Caco-2 (cell line): ENCODE results near the gene IRS1. TPM values are rescaled to one million over a fixed set of nuclear protein-coding genes. Genes with fewer than 3 reads are reported as not detected.

Source experiments
- BruUV-seq: library from RNA; stranded (reverse); fragments of 400-500 nt; replicated peaks from 2 replicates; lab custom pipeline; 2021; lab: Mats Ljungman, UMichigan
- CTCF ChIA-PET: fragments of 300-600 bp; sonication (Branson Sonifier 250); formaldehyde crosslinking; loops from one replicate; lab custom pipeline; 2022; ENCODE audit warnings: antibody characterized with exemption; lab: Charles Lee
- POLR2A ChIA-PET: fragments of 300-600 bp; sonication (Branson Sonifier 250); formaldehyde crosslinking; loops from one replicate; lab custom pipeline; 2022; ENCODE audit warnings: antibody characterized with exemption; lab: Charles Lee
- DNase-seq, 2 experiments: peaks; one replicate each; pipeline versions ENCODE4 v3.0.0 to v3.0.0-alpha.2; 2020 to 2022
- H3K27me3 ChIP-seq: replicated peaks from 2 replicates; pipeline ENCODE4 v1.6.0; 2011; ENCODE audit warnings: low read length; ENCODE audit not compliant: control insufficient read depth, insufficient read depth
- H3K36me3 ChIP-seq: 2 replicates; pipeline ENCODE4 v1.5.1; 2011; ENCODE audit warnings: low read length; ENCODE audit not compliant: control insufficient read depth, insufficient read depth
- H3K4me1 ChIP-seq: fragments of 250-450 bp; sonication (Bioruptor Pico); 2 replicates; pipeline ENCODE4 v1.5.1; 2020; ENCODE audit warnings: mild to moderate bottlenecking
- H3K4me3 ChIP-seq: 2 replicates; pipeline ENCODE4 v1.5.1; 2011; ENCODE audit warnings: low read depth, mild to moderate bottlenecking, control low read depth, low read length
- H3K9me3 ChIP-seq: fragments of 250-450 bp; sonication (Bioruptor Pico); 2 replicates; pipeline ENCODE4 v1.5.1; 2020; ENCODE audit warnings: mild to moderate bottlenecking, moderate library complexity
- H3K27ac Mint-ChIP-seq: one replicate; pipeline ENCODE4 v1.8.0; 2022; ENCODE audit warnings: mixed read lengths; ENCODE audit not compliant: unreplicated experiment
- H3K27me3 Mint-ChIP-seq: one replicate; pipeline ENCODE4 v1.8.0; 2022; ENCODE audit warnings: mixed read lengths; ENCODE audit not compliant: insufficient read depth, unreplicated experiment
- H3K36me3 Mint-ChIP-seq: one replicate; pipeline ENCODE4 v1.8.0; 2022; ENCODE audit warnings: mild to moderate bottlenecking, mixed read lengths; ENCODE audit not compliant: insufficient read depth, unreplicated experiment
- H3K4me1 Mint-ChIP-seq: one replicate; pipeline ENCODE4 v1.8.0; 2022; ENCODE audit warnings: low read depth, mixed read lengths; ENCODE audit not compliant: unreplicated experiment
- H3K4me3 Mint-ChIP-seq: one replicate; pipeline ENCODE4 v1.8.0; 2022; ENCODE audit warnings: mild to moderate bottlenecking, moderate library complexity, mixed read lengths; ENCODE audit not compliant: unreplicated experiment
- H3K9me3 Mint-ChIP-seq: one replicate; pipeline ENCODE4 v1.8.0; 2022; ENCODE audit warnings: mixed read lengths; ENCODE audit not compliant: unreplicated experiment
- CTCF ChIP-seq, 2 experiments: fragments of 200-600 bp in 1 of 2; IDR thresholded peaks; 1 replicate in 1 of 2; 2 replicates in 1 of 2; pipeline versions ENCODE4 v1.5.1 to v1.8.0; 2011 to 2022; ENCODE audit warnings: antibody characterized with exemption in 1 of 2, control low read depth in 1 of 2, inconsistent platforms in 1 of 2, low read depth in 1 of 2, low read length in 1 of 2, mild to moderate bottlenecking in 1 of 2, moderate library complexity in 1 of 2; ENCODE audit not compliant: insufficient read depth in 1 of 2, severe bottlenecking in 1 of 2, unreplicated experiment in 1 of 2
- intact Hi-C: fragments of 100-400 bp; cut with micrococcal nuclease; formaldehyde crosslinking; loops from one replicate; pipeline ENCODE4 v1.10.0; 2022; ENCODE audit not compliant: unreplicated experiment
- total RNA-seq: library from RNA; stranded (reverse); gene quantifications from 2 replicates; pipeline ENCODE4 v1.2.3, GENCODE V29; 2022

Gene IRS1
- total RNA-seq, 1 experiment from 2014 or later: 27.9 TPM

GRCh38 chr2:226730481-226730880 is 69.1 kb downstream of the IRS1 start:
- Mint-ChIP-seq H3K4me3 (no peak overlapping the region), H3K4me1 (peaks cover 13% of the 10 kb centered on the region), H3K36me3 (peaks cover 17% of the 10 kb centered on the region), H3K9me3 (no peaks in the 10 kb centered on the region), H3K27ac (no peak overlapping the region), H3K27me3 (no peaks in the 10 kb centered on the region)
- ChIA-PET POLR2A (no interaction called here), CTCF (no interaction called here)
- H3K9me3 ChIP-seq: no peaks in the 10 kb centered on the region
- peak; percentile 10 to 42 for DNase-seq
- no peaks in the 10 kb centered on the region for H3K27me3 ChIP-seq
- no TSS peak for BruUV-seq
- peaks cover 30% of the 10 kb centered on the region for H3K4me1 ChIP-seq
- H3K36me3 ChIP-seq: no peaks in the 10 kb centered on the region
- TF ChIP-seq CTCF (IDR thresholded peaks at IDR 0.05; ENCODE audit: insufficient read depth in 1 of 2, low read depth in 1 of 2, low read length in 1 of 2, severe bottlenecking in 1 of 2, unreplicated experiment in 1 of 2): no peak
- intact Hi-C loops: loop anchor here (5.0 kb wide), 1 partner anchor 42 kb away; no protein-coding TSS in a partner anchor
- H3K4me3 ChIP-seq: no peak overlapping the region

DNA sequence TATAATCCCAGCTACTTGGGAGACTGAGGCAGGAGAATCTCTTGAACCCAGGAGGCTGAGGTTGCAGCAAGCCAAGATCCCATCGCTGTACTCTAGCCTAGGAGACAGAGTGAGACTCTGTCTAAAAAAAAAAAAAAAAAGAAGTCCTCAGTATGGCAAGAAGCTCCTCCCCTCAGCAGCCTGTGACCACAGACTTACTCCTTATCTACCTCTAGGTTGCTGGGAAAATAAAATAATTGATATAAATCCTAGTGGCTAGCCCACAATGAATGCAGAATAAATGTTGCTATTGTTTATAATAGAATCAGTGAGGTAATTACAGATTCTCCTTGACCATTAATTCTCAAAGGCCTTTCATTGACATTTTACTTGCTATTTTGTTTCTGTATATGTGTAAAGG is 70.6 kb downstream of the IRS1 start:
- Histone ChIP-seq H3K4me3 (no peak overlapping the region), H3K9me3 (no peaks in the 10 kb centered on the region), H3K27me3 (no peaks in the 10 kb centered on the region), H3K4me1 (peaks cover 15% of the 10 kb centered on the region), H3K36me3 (no peaks in the 10 kb centered on the region)
- H3K27me3 Mint-ChIP-seq: no peaks in the 10 kb centered on the region
- no TSS peak for BruUV-seq
- no peak for TF ChIP-seq CTCF (IDR thresholded peaks at IDR 0.05; ENCODE audit: insufficient read depth in 1 of 2, low read depth in 1 of 2, low read length in 1 of 2, severe bottlenecking in 1 of 2, unreplicated experiment in 1 of 2)
- no peak for DNase-seq
- peaks cover 13% of the 10 kb centered on the region for H3K4me1 Mint-ChIP-seq
- no peak overlapping the region for H3K4me3 Mint-ChIP-seq
- H3K36me3 Mint-ChIP-seq: peaks cover 17% of the 10 kb centered on the region
- ChIA-PET CTCF (no interaction called here), POLR2A (no interaction called here)
- no peaks in the 10 kb centered on the region for H3K9me3 Mint-ChIP-seq
- H3K27ac Mint-ChIP-seq: no peak overlapping the region
- intact Hi-C loops: no loop called here

- Mint-ChIP-seq H3K36me3 (peaks cover 11% of the 10 kb centered on the region), H3K4me1 (peaks cover 6% of the 10 kb centered on the region), H3K27me3 (no peaks in the 10 kb centered on the region), H3K27ac (no peak overlapping the region), H3K4me3 (no peak overlapping the region), H3K9me3 (no peaks in the 10 kb centered on the region)
- intact Hi-C loops: no loop called here
- no TSS peak for BruUV-seq
- DNase-seq: no peak
- TF ChIP-seq CTCF (IDR thresholded peaks at IDR 0.05; ENCODE audit: insufficient read depth in 1 of 2, low read depth in 1 of 2, low read length in 1 of 2, severe bottlenecking in 1 of 2, unreplicated experiment in 1 of 2): no peak
- no peaks in the 10 kb centered on the region for H3K36me3 ChIP-seq
- ChIA-PET CTCF (no interaction called here), POLR2A (no interaction called here)
- H3K4me1 ChIP-seq: no peaks in the 10 kb centered on the region
- no peaks in the 10 kb centered on the region for H3K27me3 ChIP-seq
- H3K4me3 ChIP-seq: no peak overlapping the region
- no peaks in the 10 kb centered on the region for H3K9me3 ChIP-seq
Measured at GRCh38 chr2:226727251-226727650, 72.4 kb downstream of the IRS1 start.
